A549 treated with CORT108297 at 1 μM for 4 hours (cell line): ENCODE results near the gene TMIGD1. TPM values are rescaled to one million over a fixed set of nuclear protein-coding genes. Genes with fewer than 3 reads are reported as not detected.

Experiments
- total RNA-seq: library from RNA; stranded (reverse); fragments of 200-300 nt; extraction: Qiagen RNA extraction; gene quantifications from 5 replicates; pipeline ENCODE4 v1.2.3, GENCODE V29; 2022

TMIGD1 gene, protein sequence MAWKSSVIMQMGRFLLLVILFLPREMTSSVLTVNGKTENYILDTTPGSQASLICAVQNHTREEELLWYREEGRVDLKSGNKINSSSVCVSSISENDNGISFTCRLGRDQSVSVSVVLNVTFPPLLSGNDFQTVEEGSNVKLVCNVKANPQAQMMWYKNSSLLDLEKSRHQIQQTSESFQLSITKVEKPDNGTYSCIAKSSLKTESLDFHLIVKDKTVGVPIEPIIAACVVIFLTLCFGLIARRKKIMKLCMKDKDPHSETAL
- total RNA-seq = not detected in 5 replicates

GRCh38 chr17:30333503-30334360, at the start of gene TMIGD1:
Gene TMIGD1, minus strand, starts transcription at chr17:30334057. Its CDS starts 1,924 bp downstream, at chr17:30332133.

DNA sequence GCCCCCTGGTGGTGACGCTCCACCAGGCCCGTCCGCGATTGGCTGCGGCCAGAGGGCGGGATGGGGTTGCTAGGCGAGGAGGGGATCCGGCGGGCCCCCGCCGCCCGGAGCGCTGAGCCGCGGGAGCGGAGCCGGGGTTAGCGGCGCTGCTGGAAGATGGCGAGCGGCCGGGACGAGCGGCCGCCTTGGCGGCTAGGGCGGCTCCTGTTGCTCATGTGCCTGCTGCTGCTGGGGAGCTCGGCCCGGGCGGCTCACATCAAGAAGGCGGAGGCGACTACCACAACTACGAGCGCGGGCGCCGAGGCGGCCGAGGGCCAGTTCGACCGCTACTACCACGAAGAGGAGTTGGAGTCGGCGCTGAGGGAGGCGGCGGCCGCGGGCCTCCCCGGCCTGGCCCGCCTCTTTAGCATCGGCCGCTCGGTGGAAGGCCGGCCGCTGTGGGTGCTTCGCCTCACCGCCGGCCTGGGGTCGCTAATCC, 45.0 kb upstream of the TMIGD1 start, which contains the start of gene CPD:
Gene CPD, plus strand, starts transcription at position 103 of the 478 bp plus-strand sequence. Its CDS starts 54 bp downstream, at position 157.

DNA sequence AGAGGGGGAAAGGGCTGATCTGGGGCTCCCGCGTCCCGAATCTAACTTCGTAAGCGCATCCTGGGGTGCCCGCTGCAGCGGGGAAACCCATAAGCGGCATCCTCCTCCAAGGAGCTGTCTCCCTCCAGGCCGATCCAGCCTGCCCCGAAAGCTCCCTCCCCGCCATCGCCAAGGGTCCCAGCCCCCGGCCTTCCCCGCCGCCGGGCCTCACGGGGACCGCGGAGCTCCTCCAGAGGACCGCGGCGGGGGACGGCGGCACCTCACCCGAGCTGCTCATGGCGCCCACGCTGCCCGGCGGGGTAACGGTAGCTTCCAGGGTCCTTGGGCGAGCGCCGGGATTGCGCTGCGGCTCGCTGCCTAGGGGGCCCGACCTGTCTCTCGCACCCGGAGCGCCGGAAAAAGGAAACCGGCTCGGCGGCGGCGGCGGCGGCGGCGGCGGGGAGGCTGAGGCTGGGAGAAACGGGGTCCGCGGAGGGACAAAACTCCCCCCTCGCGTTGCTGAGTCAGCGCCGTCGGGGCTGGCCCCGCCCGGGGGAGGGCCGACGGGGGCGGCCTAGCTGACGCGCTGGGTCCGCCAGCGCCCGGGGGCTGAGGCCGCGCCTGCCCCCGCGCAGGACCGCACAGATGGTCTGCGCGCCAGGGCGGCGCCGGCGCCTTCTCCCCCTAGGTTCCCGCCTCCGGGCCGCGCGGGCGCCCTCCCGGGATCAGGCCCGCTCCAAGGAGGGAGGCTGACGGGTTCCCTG, 42.1 kb downstream of the TMIGD1 start, which contains the start of gene BLMH:
Gene BLMH, minus strand, starts transcription at position 402 of the 743 bp plus-strand sequence. Its CDS starts 125 bp downstream, at position 277.

Other genes with a start within 250 kb of the TMIGD1 start
- gene NSRP1, start 217.2 kb downstream of the TMIGD1 start, total RNA-seq = 25.1 to 40.2 TPM (median 27.4 TPM) in 5 replicates
- gene SLC6A4, start 98.4 kb downstream of the TMIGD1 start, total RNA-seq = 0.02 to 0.06 TPM in 2 of 5 replicates, not detected in the others
- gene BLMH, start 42.1 kb downstream of the TMIGD1 start, total RNA-seq = 42.0 to 54.7 TPM (median 45.4 TPM) in 5 replicates
- 20.8 to 31.1 TPM (median 24.1 TPM) in 5 replicates for gene CPD, start 44.9 kb upstream of the TMIGD1 start, total RNA-seq
- 31.7 to 45.9 TPM (median 34.1 TPM) in 5 replicates for gene GOSR1, start 143.4 kb upstream of the TMIGD1 start, total RNA-seq